Frontal cortex (tissue), 4 donors: ENCODE measurements around the gene SDF4. TPM values are rescaled to one million over a fixed set of nuclear protein-coding genes. Genes with fewer than 3 reads are reported as not detected.
A peak's percentile ranks its signal among the peaks of the same experiment; 100 is the strongest.

Experiments used
- DNase-seq, 2 donors: peaks; one replicate each; pipeline ENCODE4 v3.0.0; 2012; ENCODE audit warnings: low spot score in 2 of 2
- FAIRE-seq: peaks from 2 replicates; lab custom pipeline; 2012; peaks lifted over from hg19 to GRCh38; lab: Jason Lieb, UNC
- total RNA-seq: library from RNA; depleted of rRNA; stranded (reverse); fragments of >200 nt; gene quantifications from one replicate; pipeline ENCODE4 v1.2.3, GENCODE V29; 2014
- donor health status: control.
- donor health status: control.
- donor health status: control.

SDF4 gene
- total RNA-seq, 1 donor from 2014 or later = 22.8 TPM

- DNase-seq (no peak), FAIRE-seq (no peak)
Measured at GRCh38 chr1:1230656-1231399, 973 bp downstream of the SDF4 start.

DNA sequence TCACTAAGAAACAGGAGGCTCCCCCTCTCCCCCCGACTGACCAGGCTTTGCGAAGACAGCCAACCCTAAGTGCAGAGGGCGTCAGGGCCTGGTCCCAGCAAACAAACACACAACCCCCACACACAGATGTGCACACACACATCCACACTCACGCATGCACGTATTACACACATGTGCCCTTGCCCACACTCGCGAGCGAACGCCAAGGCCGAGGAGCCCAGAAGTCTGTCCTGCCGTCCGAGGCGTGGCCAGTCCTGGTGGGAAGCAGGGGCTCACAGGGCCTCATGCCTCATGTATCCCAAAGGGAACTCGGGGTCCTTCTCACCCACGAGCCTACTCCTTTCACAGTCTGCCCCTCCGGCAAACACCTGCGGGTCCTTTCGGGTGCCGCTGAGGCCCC is 2.0 kb downstream of the SDF4 start:
- no peak for DNase-seq
- no peak for FAIRE-seq

- FAIRE-seq (no peak), DNase-seq (no peak)
Measured at GRCh38 chr1:1228596-1229321, 3.0 kb downstream of the SDF4 start.

DNA sequence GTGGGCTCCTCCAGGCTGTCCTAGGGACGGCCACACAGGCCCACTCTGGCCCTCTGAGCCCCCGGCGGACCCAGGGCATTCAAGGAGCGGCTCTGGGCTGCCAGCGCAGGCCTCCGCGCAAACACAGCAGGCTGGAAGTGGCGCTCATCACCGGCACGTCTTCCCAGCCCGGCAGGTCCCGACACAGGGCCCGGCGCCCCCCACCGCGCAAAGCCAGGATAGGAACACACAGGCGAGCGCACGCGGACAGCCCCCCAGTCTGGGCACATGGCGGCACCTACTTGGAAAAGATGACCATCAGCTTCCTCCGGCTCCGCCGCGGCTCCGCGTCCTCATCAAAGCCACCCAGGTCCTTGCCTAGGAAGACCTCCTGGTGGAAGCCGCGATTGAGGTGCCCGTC is 3.6 kb downstream of the SDF4 start:
- FAIRE-seq = no peak
- no peak for DNase-seq

DNA sequence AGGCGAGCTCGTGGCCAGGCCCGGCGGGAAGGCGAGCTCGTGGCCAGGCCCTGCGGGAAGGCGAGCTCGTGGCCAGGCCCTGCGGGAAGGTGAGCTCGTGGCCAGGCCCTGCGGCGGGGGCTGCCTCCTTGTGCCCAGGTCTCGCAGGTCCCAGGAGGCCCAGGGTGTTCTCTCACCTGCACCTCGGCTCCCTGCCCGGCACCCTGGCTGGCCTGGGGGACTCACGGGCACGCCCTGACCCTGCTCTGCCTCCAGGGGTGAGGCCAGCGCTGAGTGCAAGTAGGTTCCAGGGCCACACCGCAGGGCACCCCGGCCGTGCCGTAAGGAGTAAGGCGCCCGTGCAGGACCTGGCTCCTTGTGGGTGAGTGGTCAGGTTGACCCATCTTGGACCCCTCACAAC is 4.4 kb downstream of the SDF4 start:
- no peak for DNase-seq
- no peak for FAIRE-seq

DNA sequence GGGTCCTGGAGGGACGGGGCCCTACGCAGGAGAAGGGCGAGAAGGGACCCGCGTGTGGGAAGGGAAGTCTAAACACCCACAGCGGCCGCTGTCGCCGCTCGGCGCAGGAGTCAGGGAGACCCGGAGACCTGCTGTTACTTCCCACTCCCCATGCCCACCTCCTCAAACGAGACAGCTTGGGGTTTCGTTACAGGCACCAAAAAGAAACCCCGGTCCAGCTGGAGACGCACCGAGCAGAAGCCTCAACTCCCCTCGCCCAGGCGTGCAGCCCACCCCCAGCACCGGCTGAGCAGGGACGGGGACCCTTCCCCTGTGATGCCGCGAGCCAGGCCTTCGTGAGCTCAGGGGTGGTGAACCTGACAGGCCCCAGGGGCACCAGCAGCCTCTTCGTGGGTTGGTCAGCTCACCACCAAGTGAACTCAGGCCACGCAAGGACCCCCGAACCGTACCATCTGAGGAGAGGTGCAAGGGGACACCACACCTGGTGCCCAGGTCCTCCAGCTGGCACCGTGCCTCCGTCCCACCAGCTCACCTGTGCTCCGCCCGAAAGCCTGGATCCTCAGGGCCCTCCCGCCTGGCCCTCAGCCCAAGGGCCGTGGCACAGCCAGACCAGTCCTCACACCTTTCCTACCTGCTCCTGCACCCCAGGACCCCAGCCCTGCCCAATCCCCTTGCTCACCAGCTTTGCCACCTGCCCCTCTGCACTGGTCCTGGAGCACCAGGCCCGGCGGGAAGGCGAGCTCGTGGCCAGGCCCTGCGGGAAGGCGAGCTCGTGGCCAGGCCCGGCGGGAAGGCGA is 5.0 kb downstream of the SDF4 start:
- no peak for FAIRE-seq
- no peak for DNase-seq

- no peak for FAIRE-seq
- DNase-seq = no peak
Measured at GRCh38 chr1:1225913-1226312, 5.9 kb downstream of the SDF4 start.

DNA sequence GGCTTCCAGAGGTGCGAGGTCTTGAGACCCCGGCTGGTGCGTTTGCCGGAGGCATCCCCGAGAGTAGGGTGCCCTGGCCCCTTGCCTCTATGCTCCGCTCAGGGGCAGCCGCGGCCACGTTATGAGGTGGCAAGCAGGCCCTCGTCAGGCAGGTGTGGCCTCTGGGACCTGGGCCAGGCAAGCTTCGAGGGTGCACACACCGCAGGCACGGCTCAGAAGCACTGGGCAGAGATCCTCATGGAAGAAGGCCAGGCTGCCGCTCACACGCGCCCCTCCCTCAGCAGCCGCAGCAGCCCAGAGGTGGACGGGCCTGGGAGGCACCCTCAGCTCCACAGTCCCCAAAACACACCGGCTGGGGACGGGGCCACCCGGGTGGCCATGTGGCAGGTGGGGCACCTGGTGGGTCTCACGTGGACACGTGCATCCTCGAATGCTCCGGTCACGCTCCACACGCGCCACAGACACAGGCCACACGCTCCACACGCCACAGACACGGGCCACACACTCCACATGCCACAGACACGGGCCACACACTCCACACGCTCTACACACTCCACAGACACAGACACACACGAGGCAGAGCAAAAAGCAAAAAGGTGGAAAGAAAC is 6.5 kb downstream of the SDF4 start:
- FAIRE-seq (no peak), DNase-seq (no peak)

- FAIRE-seq (no peak), DNase-seq (no peak)
Measured at GRCh38 chr1:1223891-1224290, 7.9 kb downstream of the SDF4 start.

- no peak for FAIRE-seq
Measured at GRCh38 chr1:1223321-1223720, 8.5 kb downstream of the SDF4 start.

DNA sequence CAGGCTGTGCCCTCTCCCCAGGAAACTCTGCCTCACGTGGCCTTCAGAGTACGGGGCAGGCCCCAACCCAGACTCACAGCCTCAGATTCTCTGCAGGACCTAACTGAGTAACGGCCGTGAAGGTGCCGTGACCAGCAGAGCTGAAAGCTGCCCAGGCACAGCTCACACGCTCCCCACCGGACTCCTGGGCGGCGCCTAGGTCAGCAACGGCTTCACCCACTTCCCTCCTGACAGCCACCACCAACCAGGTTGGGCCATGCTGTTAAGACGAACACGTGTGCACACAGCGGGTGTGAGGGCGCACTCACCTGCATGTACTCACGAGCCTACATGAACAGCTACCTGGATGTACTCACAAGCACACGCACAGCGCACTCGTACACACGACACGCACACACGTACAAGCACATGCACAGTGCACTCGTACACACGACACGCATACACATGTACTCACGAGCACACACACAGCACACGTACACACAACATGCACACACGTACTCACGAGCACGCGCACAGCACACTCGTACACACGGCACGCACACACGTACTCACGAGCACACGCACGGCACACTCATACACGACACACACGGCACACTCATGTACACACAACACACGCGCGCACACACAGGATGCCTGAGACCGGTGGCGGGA is 9.1 kb downstream of the SDF4 start:
- no peak for FAIRE-seq
- no peak for DNase-seq

More at GRCh38 chr1:1223321-1223720, 8.5 kb downstream of the SDF4 start:
- DNase-seq = no peak

DNA sequence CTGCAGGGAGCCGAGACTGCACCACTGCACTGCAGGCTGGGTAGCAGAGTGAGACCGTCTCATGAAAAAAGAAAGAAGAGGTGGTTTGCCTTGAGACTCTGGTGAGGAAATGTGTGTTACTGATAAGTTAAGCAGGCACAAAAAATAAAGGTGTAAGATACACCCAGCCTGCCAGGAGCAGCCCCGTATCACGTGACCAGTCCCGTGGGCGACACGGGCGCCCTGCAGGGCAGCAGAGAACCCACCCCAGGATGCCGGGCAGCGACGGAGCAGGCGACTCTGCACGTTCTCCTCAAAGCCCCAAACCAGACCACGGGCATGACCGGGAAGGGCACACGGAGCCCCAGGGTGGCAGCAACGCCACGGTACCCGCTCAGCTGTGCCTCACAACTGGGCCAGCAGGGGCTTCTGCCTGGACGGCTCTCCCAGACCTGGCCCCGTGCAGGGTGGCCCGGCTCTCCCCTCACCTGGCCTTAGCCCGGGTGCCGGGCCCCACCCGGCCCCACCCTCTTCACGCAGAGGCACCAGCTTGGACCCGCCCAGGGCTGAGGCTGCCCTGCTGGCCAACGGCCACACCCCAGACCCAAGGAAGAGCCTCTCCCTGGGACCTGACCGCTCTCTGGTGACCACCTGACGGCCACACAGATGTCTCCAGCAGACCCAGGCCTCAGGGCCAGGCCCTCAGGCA is 9.8 kb downstream of the SDF4 start:
- no peak for FAIRE-seq
- DNase-seq = no peak

- FAIRE-seq (no peak), DNase-seq (no peak)
Measured at GRCh38 chr1:1220197-1220596, 11.6 kb downstream of the SDF4 start.

- no peak for DNase-seq
- FAIRE-seq = no peak
Measured at GRCh38 chr1:1219341-1219740, 12.5 kb downstream of the SDF4 start.

- DNase-seq = no peak
- FAIRE-seq = no peak
Measured at GRCh38 chr1:1218524-1219200, 13.1 kb downstream of the SDF4 start.

DNA sequence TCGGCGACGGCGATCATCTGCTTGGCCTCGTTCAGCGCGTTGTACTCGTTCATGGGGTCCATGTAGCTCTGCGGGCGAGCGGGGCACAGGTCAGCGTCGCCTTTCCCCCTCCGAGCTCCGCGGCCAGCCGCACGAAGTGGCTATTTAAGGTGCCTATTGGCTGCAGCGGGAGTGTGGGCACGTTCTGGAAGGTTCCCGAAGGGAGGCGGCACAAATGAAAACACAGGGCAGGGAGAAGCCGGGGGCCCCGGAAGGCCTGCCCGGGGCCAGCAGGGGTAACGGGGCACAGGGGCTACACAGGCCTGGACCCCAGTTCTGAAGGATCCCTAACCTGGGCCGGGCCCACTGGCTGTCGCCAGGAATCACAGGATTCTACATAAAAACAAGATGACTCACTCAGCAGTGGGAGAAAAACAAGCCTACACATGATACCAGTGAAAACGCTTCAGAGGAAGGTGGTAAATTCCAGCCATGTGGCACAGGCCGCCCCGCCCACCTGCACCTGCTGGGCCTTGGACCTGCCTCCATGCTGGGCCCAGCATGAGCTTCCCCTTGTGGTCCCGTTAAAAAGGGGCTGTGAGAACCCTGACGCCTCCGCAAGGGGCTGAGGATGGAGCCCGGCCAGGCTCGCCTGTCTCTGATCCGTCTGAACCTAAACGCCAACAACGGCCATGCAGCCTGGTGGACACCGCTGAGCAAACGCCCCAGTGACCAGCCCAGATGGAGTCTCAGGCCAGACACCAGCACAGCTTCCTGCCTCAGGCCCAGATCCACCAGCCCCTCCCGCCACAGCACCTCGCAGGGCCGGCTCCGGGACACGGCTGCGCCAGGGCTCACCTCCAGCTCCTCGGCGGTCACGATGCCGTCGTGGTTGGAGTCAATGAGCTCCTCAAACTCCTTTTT is 13.9 kb downstream of the SDF4 start:
- FAIRE-seq (no peak), DNase-seq (peak in 1 of 2 donors; percentile 75)

- FAIRE-seq = no peak
Measured at GRCh38 chr1:1216770-1217620, 14.8 kb downstream of the SDF4 start.

More at GRCh38 chr1:1216770-1217620, 14.8 kb downstream of the SDF4 start:
- no peak for DNase-seq
